Activated CD4-positive, CD25-positive, alpha-beta regulatory T cell treated with anti-CD3 and anti-CD28 coated beads, Interleukin-2, amount 50 U/mL, for 72 hours (primary cell): ENCODE measurements around the gene OR56A1.

Experiments used
- DNase-seq: peaks from one replicate; pipeline ENCODE4 v3.0.0; 2021

The OR56A1 gene

GRCh38 chr11:5986885-5987284 lies 43.7 kb downstream of the OR56A1 start, which contains the start of gene OR52L1:
OR52L1 (minus strand) TSS chr11:5986985; CDS start chr11:5986930, 55 bp downstream.
- DNase-seq, result no peak

- no peak for DNase-seq
Observed at GRCh38 chr11:5983443-5983842, 47.1 kb downstream of the OR56A1 start.

GRCh38 chr11:5973530-5973929 lies 57.0 kb downstream of the OR56A1 start:
- DNase-seq, result no peak
